ENCODE data around the gene RARB.

Gene RARB

DNA sequence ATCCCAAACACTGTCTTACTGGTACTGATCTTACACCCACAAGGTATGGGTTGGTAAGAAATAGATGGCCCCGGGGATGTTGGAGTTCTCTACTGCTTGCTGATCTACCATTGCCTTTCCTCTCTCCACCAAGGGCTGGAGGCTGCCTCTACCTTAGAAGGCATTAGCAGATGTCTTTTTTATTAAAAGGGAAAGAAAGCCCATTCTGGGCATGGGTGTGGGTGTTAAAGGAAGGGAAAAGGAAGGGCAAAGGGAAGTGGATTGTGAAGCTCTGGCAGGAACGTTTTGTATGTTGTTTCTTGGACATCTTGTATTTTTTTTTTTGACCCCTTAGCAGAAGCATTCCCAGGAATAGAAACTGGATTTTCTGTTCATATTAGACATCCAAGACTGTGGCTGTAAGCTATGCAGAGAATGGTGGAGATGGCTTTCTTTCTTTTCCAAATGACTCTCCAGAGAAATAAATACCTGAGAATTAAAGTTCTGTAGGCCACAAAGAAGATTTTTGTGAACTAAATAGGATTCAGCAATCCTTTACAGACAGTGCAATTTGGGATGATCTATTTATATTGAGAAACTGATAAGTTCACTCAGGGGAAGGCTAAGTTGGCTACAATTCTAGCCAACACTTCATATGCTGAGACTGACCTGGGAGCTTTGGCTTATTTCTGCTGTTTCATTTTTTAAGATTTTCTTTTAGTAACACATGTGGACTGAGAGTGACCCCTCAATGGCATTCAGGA is 127.8 kb downstream of the RARB start:
- no peak overlapping the region for H3K4me3 ChIP-seq (ENCODE audit: low read length)
- TF ChIP-seq, protein P1, sequence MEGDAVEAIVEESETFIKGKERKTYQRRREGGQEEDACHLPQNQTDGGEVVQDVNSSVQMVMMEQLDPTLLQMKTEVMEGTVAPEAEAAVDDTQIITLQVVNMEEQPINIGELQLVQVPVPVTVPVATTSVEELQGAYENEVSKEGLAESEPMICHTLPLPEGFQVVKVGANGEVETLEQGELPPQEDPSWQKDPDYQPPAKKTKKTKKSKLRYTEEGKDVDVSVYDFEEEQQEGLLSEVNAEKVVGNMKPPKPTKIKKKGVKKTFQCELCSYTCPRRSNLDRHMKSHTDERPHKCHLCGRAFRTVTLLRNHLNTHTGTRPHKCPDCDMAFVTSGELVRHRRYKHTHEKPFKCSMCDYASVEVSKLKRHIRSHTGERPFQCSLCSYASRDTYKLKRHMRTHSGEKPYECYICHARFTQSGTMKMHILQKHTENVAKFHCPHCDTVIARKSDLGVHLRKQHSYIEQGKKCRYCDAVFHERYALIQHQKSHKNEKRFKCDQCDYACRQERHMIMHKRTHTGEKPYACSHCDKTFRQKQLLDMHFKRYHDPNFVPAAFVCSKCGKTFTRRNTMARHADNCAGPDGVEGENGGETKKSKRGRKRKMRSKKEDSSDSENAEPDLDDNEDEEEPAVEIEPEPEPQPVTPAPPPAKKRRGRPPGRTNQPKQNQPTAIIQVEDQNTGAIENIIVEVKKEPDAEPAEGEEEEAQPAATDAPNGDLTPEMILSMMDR (conservative IDR thresholded peaks at IDR 0.05; ENCODE audit: low read length): no peak
- peak; percentile 27 for DNase-seq (ENCODE audit: low read depth)

DNA sequence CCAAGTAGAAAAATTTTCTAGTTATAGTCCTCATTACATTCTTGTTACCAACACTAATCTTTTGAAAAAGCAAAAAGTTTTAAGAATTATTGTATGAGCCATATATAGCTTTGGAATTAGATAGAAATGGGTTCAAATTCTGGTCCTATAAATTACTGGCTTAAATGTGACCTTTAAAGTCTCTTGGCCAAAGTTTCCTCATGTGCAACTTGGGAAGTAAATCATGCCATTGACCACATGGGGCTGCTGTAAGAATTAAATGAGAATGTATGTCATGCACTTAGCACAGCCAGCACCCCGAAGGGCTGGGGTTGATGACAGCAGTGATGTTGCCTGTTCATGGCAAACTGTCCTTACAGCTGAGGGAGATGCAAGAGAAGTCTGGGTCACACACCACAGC is 128.4 kb downstream of the RARB start:
- H3K4me3 ChIP-seq (ENCODE audit: low read length): no peak overlapping the region
- DNase-seq (ENCODE audit: low read depth): peak; percentile 22
- TF ChIP-seq, protein P1 (conservative IDR thresholded peaks at IDR 0.05; ENCODE audit: low read length): no peak

DNA sequence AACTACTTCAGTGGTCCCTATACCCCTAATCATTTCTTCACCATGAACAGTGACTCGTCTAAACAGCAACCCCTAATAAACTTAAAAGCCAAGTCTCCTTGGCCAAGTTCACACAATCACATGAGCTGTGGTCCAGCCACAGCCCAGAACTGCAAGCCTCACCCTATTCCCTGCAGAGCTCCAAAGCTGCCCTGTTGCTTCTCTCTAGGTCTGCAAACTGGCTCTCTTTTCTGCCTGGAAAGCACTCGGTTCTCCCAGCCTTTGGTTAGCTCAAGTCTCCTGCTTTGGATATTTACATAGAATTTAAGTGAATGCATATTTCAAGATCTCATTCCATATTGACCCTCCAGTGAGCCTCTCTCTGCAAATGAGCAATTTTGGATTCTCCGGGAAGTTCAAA is 129.6 kb downstream of the RARB start:
- DNase-seq (ENCODE audit: low read depth): no peak
- no peak overlapping the region for H3K4me3 ChIP-seq (ENCODE audit: low read length)
- TF ChIP-seq, protein P1 (conservative IDR thresholded peaks at IDR 0.05; ENCODE audit: low read length): no peak

DNA sequence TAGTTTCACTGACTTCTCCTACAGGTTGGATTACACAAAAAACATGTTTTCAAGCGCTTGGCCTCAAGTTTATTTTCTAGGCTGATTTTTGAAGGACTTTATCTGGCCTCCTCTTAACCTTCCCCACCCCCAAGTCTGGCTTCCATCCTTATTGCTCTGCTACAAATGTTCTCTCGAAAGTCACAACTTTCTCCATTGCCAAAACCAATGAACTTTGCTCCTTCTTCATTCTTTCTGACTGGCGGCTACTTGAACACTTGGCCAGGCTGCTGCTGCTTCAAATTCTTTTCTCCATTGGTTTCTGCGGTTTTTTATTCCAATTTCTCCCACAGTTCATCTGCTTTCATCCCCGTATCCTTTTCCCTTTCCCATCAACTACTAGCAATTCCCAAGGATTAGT is 130.1 kb downstream of the RARB start:
- no peak overlapping the region for H3K4me3 ChIP-seq (ENCODE audit: low read length)
- DNase-seq (ENCODE audit: low read depth): no peak
- TF ChIP-seq, protein P1 (conservative IDR thresholded peaks at IDR 0.05; ENCODE audit: low read length): no peak

DNA sequence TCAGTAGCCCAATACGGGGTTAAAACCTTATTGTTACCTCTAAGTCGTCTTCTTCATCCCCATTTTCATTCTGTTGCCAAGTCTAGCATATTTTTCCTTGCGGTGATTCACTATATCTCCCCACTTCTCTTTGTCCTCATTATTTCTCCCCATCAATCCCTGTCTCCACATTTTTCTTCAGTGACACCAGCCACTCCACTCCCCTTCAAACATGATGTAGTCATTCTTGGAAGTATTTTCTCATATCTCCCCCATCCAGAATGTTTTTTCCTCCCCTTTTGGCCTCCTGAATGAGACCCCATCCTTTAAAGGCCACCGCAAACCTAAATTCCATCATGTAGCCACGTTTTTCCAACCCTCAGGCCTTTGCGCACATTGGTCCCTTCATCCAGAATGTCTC is 130.7 kb downstream of the RARB start:
- TF ChIP-seq, protein P1 (conservative IDR thresholded peaks at IDR 0.05; ENCODE audit: low read length): no peak
- DNase-seq (ENCODE audit: low read depth): no peak
- H3K4me3 ChIP-seq (ENCODE audit: low read length): no peak overlapping the region

DNA sequence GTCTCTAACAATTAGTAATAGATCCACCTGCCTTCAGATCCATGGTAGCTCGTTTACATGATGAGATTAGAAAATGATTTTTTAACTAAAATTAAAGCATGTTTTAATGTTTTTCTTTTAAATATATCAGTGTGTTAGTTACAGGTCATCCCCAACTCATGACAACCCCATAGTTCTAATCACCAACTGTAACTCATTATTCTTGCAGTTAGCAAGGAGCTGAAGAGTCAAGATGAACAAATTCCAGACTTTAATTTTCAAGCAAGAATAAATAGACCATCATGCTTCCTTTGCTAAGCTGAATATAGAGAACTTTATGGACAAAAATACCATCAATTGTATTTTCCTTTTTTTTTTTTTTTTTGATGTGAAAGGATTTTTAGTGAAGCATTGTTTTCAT is 135.5 kb downstream of the RARB start:
- no peak overlapping the region for H3K4me3 ChIP-seq (ENCODE audit: low read length)
- no peak for DNase-seq (ENCODE audit: low read depth)
- TF ChIP-seq, protein P1 (conservative IDR thresholded peaks at IDR 0.05; ENCODE audit: low read length): no peak

DNA sequence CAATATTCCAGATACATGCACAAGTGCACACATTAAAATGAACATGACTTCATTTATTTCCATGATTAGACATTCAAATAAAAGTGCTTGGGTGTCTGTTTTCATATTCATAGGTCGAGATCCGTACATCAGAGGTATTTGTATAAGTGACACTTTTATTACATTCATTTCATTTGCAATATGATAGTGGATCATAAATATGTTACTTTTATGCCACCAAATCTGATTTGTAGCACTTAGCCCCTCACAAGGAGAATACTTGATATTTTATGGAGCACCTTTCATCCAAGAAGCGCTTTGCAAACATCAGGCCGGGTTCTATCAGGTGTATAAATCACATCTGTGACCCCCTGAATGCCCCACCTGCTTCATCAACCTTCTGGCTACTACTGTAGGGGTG is 136.0 kb downstream of the RARB start:
- DNase-seq (ENCODE audit: low read depth): no peak
- TF ChIP-seq, protein P1 (conservative IDR thresholded peaks at IDR 0.05; ENCODE audit: low read length): no peak
- H3K4me3 ChIP-seq (ENCODE audit: low read length): no peak overlapping the region
